GM23248 (cell line): ENCODE data around the gene PLXND1.

Experiments
- EZH2 ChIP-seq: fragments of 200-600 bp; sonication (generic); IDR thresholded peaks from 2 replicates; pipeline ENCODE4 v1.6.1; 2018; ENCODE audit warnings: antibody characterized with exemption, mild to moderate bottlenecking; ENCODE audit not compliant: insufficient read depth, poor library complexity, severe bottlenecking
- EZH2phosphoT487 ChIP-seq: fragments of 200-600 bp; sonication (generic); IDR thresholded peaks from 2 replicates; pipeline ENCODE4 v1.6.1; 2018; ENCODE audit warnings: antibody characterized with exemption, moderate library complexity, mild to moderate bottlenecking, low read depth; ENCODE audit not compliant: insufficient read depth

DNA sequence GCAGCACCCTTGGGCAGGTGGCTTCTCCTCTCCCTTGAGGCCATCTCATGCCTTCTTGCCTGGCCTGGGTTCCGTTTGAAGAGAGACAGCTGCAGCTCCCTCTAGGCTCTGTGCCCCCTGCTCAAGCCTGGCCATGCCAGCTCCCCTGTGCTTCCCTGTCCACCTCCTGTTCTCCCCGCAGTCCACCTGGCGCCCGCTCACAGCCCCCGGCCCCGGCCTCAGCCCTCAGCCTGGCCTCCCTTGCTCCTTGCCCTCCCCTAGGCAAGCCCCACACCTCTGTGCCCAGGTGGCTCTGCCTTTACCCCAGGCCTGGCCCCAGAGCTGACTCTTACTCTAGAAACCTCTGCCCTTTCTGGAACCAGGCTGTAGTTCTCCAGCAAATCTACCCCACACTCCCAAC is 91.9 kb downstream of the PLXND1 start:
- TF ChIP-seq EZH2 (no peak), EZH2phosphoT487 (no peak)
